GM23248 (cell line): ENCODE measurements around the gene BTBD2.

Experiments used
- EZH2 ChIP-seq: fragments of 200-600 bp; sonication (generic); IDR thresholded peaks from 2 replicates; pipeline ENCODE4 v1.6.1; 2018; ENCODE audit warnings: antibody characterized with exemption, mild to moderate bottlenecking; ENCODE audit not compliant: insufficient read depth, poor library complexity, severe bottlenecking
- EZH2phosphoT487 ChIP-seq: fragments of 200-600 bp; sonication (generic); IDR thresholded peaks from 2 replicates; pipeline ENCODE4 v1.6.1; 2018; ENCODE audit warnings: antibody characterized with exemption, moderate library complexity, mild to moderate bottlenecking, low read depth; ENCODE audit not compliant: insufficient read depth

GRCh38 chr19:2012941-2013682 lies 2.4 kb downstream of the BTBD2 start:
- no peak for TF ChIP-seq EZH2phosphoT487
- TF ChIP-seq EZH2: no peak
